Head of caudate nucleus (tissue), 42 donors: Measurements from ENCODE around the gene KCND3.

Source experiments
- DNase-seq, 42 donors: peaks; one replicate each; pipeline versions ENCODE4 v3.0.0 to v3.0.0-alpha.2; 2020 to 2021; ENCODE audit warnings: mixed read lengths in 7 of 42
- intact Hi-C: fragments of 100-400 bp; cut with DNase I; formaldehyde crosslinking; loops from one replicate; pipeline ENCODE4 v1.15.0; 2022

KCND3 gene

GRCh38 chr1:111963985-111964738, 25.3 kb downstream of the KCND3 start:
- intact Hi-C loops = no loop called here
- DNase-seq = peak in 13 of 42 donors; percentile 22 to 66 (median 40)

GRCh38 chr1:111961773-111962565, 27.5 kb downstream of the KCND3 start:
- intact Hi-C loops = no loop called here
- DNase-seq = peak in 36 of 42 donors; percentile 25 to 72 (median 53)

DNA sequence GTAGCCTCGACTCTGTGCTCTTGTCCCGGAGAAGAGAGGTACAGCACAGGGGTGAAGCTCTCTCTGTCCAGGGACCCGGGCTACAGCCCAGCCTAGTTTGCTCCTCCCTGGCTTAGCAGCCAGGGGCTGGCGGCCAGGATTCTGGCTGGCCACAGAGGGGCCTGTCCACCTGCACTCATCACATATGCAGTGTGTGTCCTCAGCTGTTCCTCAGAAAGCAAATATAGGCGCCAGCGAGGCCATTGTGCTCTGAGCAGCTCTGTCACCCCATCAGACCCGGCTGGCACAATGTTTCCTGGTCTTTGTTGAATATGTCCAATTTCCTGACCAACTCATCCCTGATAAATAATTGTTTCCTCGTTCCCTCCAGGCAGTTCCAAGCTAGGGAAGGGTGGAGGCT, 28.5 kb downstream of the KCND3 start:
- intact Hi-C loops = no loop called here
- peak in 19 of 42 donors; percentile 20 to 68 (median 31) for DNase-seq

DNA sequence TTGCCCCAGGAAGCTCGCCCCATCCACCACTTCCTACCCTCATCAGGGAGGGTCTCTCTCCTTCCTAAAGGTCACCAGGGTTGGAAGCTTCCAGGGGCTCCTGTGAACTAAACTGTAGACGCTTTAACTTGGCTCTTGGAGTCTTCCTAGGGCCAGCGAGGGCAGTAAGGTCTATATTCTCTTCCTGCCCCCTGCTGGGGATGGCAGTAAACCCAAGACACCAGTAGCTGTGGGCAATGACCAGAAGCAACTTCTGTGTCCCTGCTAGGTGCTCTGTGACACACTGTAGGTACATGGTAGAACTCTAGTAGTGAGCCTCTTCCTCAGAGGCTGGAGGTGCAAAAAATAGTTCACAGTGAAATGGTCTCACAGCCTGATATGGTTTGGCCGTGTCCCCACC, 30.0 kb downstream of the KCND3 start:
- no peak for DNase-seq
- intact Hi-C loops = no loop called here

DNA sequence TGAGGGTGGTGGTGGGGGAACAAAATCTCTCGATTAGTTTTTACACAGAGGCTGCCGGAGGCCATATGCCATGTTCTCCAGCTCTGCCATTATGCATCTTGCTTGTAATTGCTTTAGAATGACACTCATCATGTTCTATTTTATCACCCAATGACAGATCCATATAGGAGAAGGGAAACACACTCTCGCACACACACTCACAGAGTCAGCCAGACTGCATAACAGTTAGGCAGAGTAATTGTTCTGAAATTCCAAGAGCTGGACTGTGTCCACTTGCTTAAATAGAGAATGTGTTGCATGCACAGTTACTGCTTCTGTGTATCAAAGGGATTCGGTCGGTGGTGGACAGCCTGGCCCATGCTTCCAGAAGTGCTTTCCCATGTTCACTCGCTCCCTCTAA, 30.6 kb downstream of the KCND3 start:
- intact Hi-C loops = no loop called here
- no peak for DNase-seq

DNA sequence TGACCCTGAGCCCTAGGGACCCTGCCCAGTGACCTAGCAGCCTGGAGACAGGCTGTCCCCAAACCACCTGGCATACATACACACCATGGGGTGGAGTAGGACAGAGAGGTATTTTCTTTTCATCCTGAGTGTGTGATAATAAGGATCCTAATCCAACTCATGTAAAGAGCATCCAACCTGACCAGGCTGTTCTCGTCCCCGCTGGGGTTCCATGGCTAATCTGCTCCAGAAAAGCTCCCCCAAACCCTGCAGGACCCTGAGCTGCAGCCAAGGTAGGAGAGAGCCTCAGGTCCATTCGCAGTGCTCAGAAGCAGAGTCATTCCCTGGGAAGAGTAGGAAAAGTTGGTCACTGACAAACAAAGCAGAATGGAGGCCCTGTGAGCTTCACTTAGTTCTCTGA, 31.4 kb downstream of the KCND3 start:
- intact Hi-C loops = no loop called here

DNA sequence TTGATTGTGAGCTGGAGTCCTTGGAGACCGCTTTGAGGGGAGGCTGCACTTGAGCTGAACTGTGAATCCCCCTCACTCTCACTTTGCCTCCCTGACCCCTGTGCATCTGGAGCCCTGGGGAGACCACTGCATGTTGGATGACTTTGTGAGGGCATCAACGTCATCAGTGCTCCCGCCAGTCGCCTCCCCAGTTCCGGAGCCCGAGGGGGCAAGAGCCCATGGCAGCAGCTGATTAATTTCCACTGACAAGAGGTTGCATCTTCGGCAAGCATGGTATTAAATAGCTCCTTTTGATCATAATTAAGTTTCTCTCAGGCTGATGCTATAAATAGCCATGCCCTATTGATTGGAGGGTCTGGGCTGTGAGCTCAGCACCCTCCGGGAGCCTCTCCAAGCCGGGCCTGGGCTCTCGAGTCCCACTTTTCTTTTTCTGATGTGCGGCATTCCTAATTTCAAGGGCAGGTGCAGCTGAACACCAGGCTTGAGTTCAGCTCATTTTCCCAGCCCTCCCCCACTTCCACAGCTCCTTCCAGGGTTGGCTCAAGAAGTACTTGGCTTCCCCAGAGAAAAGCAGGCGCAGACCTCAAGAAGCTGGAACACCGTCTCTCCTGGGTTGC, 33.2 kb downstream of the KCND3 start:
- intact Hi-C loops = no loop called here
- peak in 20 of 42 donors; percentile 15 to 66 (median 36) for DNase-seq

More for the DNA sequence above, 31.4 kb downstream of the KCND3 start:
- no peak for DNase-seq

DNA sequence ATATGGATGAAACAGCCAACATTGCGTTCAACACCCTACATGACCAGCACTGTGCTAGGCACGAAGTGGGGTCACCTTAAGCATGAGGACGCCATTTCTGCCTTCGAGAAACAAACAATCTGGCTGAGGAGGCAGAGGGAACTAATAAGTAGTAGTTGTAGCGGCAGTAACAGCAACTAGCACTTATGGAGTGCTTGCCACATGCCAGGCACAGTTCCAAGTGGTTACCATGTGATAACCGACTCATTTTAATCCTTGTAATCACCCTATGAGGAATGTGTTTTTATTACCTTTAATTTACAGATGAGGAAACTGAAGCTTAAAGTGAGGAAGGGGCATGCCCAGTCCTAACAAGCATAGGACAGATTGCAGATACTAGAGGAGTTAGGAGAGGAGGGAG, 33.7 kb downstream of the KCND3 start:
- intact Hi-C loops = no loop called here
- DNase-seq = no peak

GRCh38 chr1:111953797-111954196, 35.7 kb downstream of the KCND3 start:
- DNase-seq = no peak
- intact Hi-C loops = no loop called here

- intact Hi-C loops = no loop called here
- DNase-seq = no peak
Observed at GRCh38 chr1:111952125-111952657, 37.3 kb downstream of the KCND3 start.

DNA sequence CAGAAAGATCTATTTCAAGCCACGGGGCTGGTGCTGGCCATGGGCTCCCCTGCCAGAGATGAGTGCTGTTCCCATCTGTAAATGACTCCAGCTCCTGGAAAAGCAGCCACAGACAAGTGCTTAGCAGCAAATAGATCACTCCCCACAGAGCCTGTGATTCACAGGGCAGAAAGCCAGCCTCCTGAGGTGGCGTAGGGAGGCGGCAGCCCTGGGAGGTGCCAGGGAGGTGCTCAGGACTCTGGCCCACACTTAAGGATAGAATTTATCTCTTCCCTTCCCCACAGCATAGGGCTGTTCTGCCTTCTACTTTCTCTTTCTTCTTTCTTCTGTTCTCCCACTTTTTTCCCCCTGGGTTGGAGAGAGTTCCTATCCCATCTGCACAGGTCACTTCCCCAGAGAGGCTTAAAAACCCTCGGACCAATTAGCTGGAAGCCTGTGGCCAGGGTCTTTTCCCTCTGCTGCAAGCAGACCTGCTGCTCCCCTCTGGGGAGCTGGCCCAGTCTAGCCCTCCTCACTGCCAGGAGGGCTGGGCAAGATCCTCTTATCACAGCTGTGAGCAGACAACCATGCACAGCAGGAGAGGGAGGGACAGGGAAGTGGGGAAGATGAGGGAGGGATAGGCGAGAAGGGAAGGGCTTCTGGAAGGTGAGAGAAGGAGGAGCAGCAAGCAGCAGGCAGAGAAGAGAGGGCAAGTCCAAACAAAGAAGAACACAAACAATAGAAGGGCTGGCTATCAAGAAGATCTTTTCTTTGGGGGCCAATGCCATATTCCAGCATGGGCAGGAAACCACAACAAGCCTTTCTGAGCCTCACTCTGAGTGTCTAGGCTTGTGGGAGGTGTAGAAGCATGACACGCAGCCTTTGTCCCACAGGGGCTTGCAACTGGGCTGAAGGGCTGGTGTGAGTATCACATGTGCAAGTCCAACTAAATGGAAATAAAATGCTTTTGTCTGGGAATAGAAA, 41.0 kb downstream of the KCND3 start:
- peak in 41 of 42 donors; percentile 15 to 91 (median 67) for DNase-seq
- intact Hi-C loops = no loop called here

DNA sequence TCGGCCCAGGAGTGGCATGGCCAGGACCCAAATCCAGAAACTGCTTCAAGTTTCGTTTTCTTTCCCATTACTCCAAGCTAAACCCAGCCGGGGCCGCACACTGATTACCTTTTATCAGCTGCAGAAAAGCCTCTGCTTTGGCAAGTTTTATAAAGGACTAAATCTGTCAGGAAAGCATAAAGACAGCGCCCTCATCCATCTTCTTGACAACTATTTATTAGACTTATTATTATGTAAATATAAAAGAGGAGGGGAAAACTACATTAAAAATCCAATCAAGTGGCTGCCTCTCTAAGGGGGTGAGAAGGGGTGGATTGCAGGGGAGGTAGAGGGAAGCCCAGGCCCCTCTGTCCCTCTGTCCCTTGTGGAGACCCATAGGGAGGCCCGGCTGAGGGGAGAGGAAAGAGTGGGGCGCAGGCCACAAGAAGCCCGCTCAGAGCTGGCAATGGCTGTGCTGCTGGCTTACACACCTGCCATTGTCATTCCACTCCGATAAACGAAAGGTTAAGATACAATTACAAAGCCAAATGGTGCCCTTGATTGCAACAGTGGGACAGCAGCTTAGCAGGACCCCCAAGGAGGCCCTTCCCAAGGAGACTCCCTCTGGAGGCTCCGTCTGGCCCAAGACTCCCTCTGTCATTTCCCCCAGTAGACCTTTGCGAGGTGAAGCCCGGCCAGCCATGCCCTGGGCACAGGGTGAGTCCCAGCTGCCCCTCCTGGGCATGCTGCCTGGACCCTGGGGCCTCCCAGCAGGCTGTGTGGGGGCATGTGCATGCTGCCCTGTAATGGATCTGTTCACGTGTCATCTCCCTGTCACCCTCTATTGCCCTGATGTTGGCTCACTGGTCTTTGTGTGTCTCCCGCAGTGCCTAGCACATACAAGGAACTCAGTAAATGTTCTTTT, 45.4 kb downstream of the KCND3 start:
- intact Hi-C loops = no loop called here
- DNase-seq = no peak

- no peak for DNase-seq
Observed at GRCh38 chr1:111943066-111943465, 46.4 kb downstream of the KCND3 start.

DNA sequence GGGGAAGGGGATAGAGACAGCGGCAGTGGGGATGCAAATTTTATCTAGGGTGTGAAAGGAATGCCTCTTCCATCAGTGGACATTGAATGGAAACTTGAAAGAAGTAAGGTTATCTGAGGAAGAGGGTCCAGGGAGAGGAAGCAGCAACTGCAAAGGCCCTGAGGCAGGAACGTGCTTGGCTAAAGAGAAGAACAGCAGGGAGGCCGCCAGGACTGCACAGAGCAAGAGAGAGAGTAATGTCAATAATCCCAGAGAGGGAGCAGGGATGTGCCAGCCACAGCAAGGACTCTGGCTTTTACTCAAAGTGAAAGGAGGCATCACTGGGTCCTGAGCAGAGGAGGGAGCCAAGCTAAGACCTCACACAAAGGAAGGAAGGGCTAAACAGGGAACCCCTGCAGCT, 50.9 kb downstream of the KCND3 start:
- peak in 1 of 42 donors; percentile 2 for DNase-seq
- intact Hi-C loops = no loop called here

More at GRCh38 chr1:111943066-111943465, 46.4 kb downstream of the KCND3 start:
- intact Hi-C loops = no loop called here

- intact Hi-C loops = no loop called here
- DNase-seq = no peak
Observed at GRCh38 chr1:111938123-111938522, 51.3 kb downstream of the KCND3 start.

GRCh38 chr1:111937147-111937725, 52.2 kb downstream of the KCND3 start:
- peak in 2 of 42 donors; percentile 2 to 8 for DNase-seq
- intact Hi-C loops = no loop called here
